Measurements from ENCODE around the gene POU2F3. TPM values are rescaled to one million over a fixed set of nuclear protein-coding genes. Genes with fewer than 3 reads are reported as not detected.

Gene POU2F3
- total and polyA plus RNA-seq, 2 experiments from 2014 or later: not detected

DNA sequence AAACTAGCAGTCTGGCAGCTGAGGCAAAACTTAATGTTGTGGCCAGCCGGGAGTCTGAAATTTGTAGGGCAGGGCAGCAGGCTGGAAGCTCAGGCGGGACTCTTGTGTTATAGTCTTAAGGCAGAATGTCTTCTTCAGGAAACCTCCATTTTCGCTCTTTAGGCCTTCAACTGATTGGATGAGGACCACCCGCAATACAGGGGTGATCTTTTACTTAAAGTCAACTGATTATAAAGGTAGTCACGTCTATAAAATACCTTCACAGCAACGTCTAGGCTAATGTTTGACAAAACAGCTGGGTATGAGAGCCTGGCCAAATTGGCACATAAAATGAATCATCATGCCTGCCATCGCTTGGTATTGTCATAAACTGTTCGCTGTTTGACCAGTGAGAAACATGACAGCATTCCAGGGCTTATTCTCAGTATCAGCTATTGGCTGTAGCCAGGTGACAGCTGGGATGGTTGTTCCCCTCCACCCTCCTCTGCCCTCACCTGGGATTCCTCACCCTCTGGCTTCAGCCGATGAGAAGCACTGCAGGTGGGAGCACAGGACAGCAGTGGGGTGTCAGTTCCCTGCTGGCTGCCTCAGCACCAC lies 6.6 kb upstream of the POU2F3 start:
- in situ Hi-C loops (cut with MboI): no loop called here
- DNase-seq: no peak

GRCh38 chr11:120235024-120235628 lies 4.8 kb upstream of the POU2F3 start:
- Histone ChIP-seq H3K79me2 (ENCODE audit: insufficient read depth) (no peaks in the 10 kb centered on the region), H3K36me3 (ENCODE audit: low read depth) (no peaks in the 10 kb centered on the region), H3F3A (ENCODE audit: insufficient read depth) (peaks cover 7% of the 10 kb centered on the region), H3K9me2 (ENCODE audit: insufficient read depth) (no peaks in the 10 kb centered on the region), H3K27me3 (replicated peaks; ENCODE audit: insufficient read depth) (peaks cover 17% of the 10 kb centered on the region), H3K27ac (no peak overlapping the region), H3K4me2 (ENCODE audit: unreplicated experiment) (no peak overlapping the region), H3K4me3 (no peak overlapping the region), H2AFZ (no peak overlapping the region), H4K20me1 (ENCODE audit: insufficient read depth) (no peaks in the 10 kb centered on the region), H3K4me1 (ENCODE audit: insufficient read depth) (no peaks in the 10 kb centered on the region), H3K9me3 (ENCODE audit: low read depth) (no peaks in the 10 kb centered on the region), H3K9ac (no peak overlapping the region)
- no peak for TF ChIP-seq EZH2phosphoT487 (IDR thresholded peaks at IDR 0.05; ENCODE audit: insufficient read depth, low read depth)
- no peak for TF ChIP-seq EZH2 (IDR thresholded peaks at IDR 0.05; ENCODE audit: insufficient read depth, poor library complexity, severe bottlenecking)
- in situ Hi-C loops (cut with MboI): loop anchor here (5.0 kb wide), 1 partner anchor 62 kb away; no protein-coding TSS in a partner anchor
- 30 to 36% methylated on average over 8 of the region's 8 CpGs for WGBS, 2 experiments (ENCODE audit: low coverage in 1 of 2, low lambda C conversion rate in 2 of 2, missing lambda C conversion rate in 2 of 2)
- peak; percentile 56 for DNase-seq

More for the DNA sequence above, 6.6 kb upstream of the POU2F3 start:
- Histone ChIP-seq H3K79me2 (ENCODE audit: insufficient read depth) (no peaks in the 10 kb centered on the region), H3K9ac (no peak overlapping the region), H3K4me2 (ENCODE audit: unreplicated experiment) (no peak overlapping the region), H3K9me3 (ENCODE audit: low read depth) (no peaks in the 10 kb centered on the region), H3K27me3 (replicated peaks; ENCODE audit: insufficient read depth) (peaks cover 3% of the 10 kb centered on the region), H3F3A (ENCODE audit: insufficient read depth) (peaks cover 7% of the 10 kb centered on the region), H3K4me3 (no peak overlapping the region), H3K27ac (no peak overlapping the region), H3K4me1 (ENCODE audit: insufficient read depth) (no peaks in the 10 kb centered on the region), H3K36me3 (ENCODE audit: low read depth) (no peaks in the 10 kb centered on the region), H3K9me2 (ENCODE audit: insufficient read depth) (no peaks in the 10 kb centered on the region), H2AFZ (no peak overlapping the region), H4K20me1 (ENCODE audit: insufficient read depth) (no peaks in the 10 kb centered on the region)
- TF ChIP-seq EZH2phosphoT487 (IDR thresholded peaks at IDR 0.05; ENCODE audit: insufficient read depth, low read depth): no peak
- TF ChIP-seq EZH2 (IDR thresholded peaks at IDR 0.05; ENCODE audit: insufficient read depth, poor library complexity, severe bottlenecking): no peak
- WGBS, 2 experiments (ENCODE audit: low coverage in 1 of 2, low lambda C conversion rate in 2 of 2, missing lambda C conversion rate in 2 of 2): 78 to 81% methylated on average over 9 of the region's 9 CpGs

DNA sequence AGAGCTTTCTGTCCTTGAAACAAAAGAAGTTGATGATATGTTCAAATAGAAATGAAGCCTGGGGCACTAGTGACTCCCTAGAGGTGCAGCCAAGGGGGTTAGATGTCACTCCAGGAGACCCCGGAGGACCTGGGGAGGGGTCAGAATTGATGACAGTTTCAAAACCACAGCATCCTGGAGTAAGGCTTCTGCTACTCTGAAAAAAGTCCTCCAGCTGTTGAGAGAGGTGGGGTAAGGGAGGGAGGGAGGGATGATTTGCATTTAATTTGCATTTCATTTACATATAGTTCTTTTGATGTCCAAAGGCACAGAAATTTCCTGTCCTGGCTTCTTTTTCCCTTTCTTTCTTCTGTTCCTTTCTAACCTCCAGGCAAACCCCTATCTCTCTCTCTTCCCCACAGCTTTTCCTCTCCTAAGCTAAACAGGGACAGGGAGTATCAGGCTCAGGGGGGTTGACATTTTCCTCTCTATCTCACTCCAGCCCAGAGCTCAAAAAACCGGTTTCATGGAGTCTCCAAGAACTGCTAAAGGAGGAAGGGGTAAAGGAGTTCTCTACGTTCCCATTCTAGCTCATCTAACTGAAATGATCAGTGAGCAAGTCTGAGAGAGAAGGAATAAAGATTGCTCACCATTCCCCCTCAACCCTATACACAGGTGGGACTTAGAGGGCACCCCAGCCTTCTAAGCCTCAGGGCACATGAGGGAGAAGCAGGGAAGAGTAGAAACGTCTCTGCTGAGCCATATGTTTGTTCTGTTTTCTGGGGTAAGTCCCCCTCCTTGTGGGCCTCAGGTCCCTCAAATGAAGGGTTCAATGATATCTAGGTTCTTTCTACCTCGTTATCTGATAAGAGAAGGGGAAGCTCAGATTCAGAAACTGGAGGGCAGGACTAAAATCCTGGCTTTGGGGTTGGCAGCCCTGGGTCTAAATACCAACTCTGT lies 3.5 kb upstream of the POU2F3 start:
- in situ Hi-C loops (cut with MboI): loop anchor here (5.0 kb wide), 1 partner anchor 61 kb away; no protein-coding TSS in a partner anchor
- Histone ChIP-seq H3K4me1 (ENCODE audit: insufficient read depth) (no peaks in the 10 kb centered on the region), H3K9me3 (ENCODE audit: low read depth) (no peaks in the 10 kb centered on the region), H3K4me3 (no peak overlapping the region), H3K9me2 (ENCODE audit: insufficient read depth) (no peaks in the 10 kb centered on the region), H3K79me2 (ENCODE audit: insufficient read depth) (no peaks in the 10 kb centered on the region), H3K27me3 (replicated peaks; ENCODE audit: insufficient read depth) (peaks cover 29% of the 10 kb centered on the region), H3K36me3 (ENCODE audit: low read depth) (no peaks in the 10 kb centered on the region), H3F3A (ENCODE audit: insufficient read depth) (peaks cover 7% of the 10 kb centered on the region), H3K27ac (no peak overlapping the region), H3K9ac (no peak overlapping the region), H2AFZ (no peak overlapping the region), H4K20me1 (ENCODE audit: insufficient read depth) (no peaks in the 10 kb centered on the region), H3K4me2 (ENCODE audit: unreplicated experiment) (no peak overlapping the region)
- DNase-seq: peak; percentile 26
- WGBS, 2 experiments (ENCODE audit: low coverage in 1 of 2, low lambda C conversion rate in 2 of 2, missing lambda C conversion rate in 2 of 2): 33 to 37% methylated on average over 5 of the region's 5 CpGs
- TF ChIP-seq EZH2phosphoT487 (IDR thresholded peaks at IDR 0.05; ENCODE audit: insufficient read depth, low read depth) (no peak), EZH2 (IDR thresholded peaks at IDR 0.05; ENCODE audit: insufficient read depth, poor library complexity, severe bottlenecking) (no peak)

GRCh38 chr11:120238968-120239620 lies 846 bp upstream of the POU2F3 start:
- H3K9ac ChIP-seq: no peak overlapping the region
- DNase-seq: no peak
- no peaks in the 10 kb centered on the region for H3K9me3 ChIP-seq (ENCODE audit: low read depth)
- no peak overlapping the region for H3K4me3 ChIP-seq
- H4K20me1 ChIP-seq (ENCODE audit: insufficient read depth): no peaks in the 10 kb centered on the region
- H2AFZ ChIP-seq: no peak overlapping the region
- peaks cover 7% of the 10 kb centered on the region for H3F3A ChIP-seq (ENCODE audit: insufficient read depth)
- in situ Hi-C loops (cut with MboI): loop anchor here (5.0 kb wide), 1 partner anchor 58 kb away; no protein-coding TSS in a partner anchor
- H3K9me2 ChIP-seq (ENCODE audit: insufficient read depth): no peaks in the 10 kb centered on the region
- no peak overlapping the region for H3K27ac ChIP-seq
- 79 to 81% methylated on average over 11 of the region's 11 CpGs for WGBS, 2 experiments (ENCODE audit: low coverage in 1 of 2, low lambda C conversion rate in 2 of 2, missing lambda C conversion rate in 2 of 2)
- H3K27me3 ChIP-seq (replicated peaks; ENCODE audit: insufficient read depth): peaks cover 39% of the 10 kb centered on the region
- no peaks in the 10 kb centered on the region for H3K4me1 ChIP-seq (ENCODE audit: insufficient read depth)
- no peaks in the 10 kb centered on the region for H3K79me2 ChIP-seq (ENCODE audit: insufficient read depth)
- no peaks in the 10 kb centered on the region for H3K36me3 ChIP-seq (ENCODE audit: low read depth)
- H3K4me2 ChIP-seq (ENCODE audit: unreplicated experiment): no peak overlapping the region
- TF ChIP-seq EZH2 (IDR thresholded peaks at IDR 0.05; ENCODE audit: insufficient read depth, poor library complexity, severe bottlenecking): peak; percentile 9
- no peak for TF ChIP-seq EZH2phosphoT487 (IDR thresholded peaks at IDR 0.05; ENCODE audit: insufficient read depth, low read depth)
